OCI-LY3 (cell line): ENCODE measurements around the gene ULBP1.
A peak's percentile ranks its signal among the peaks of the same experiment; 100 is the strongest.

Experiments
- EZH2phosphoT487 ChIP-seq: fragments of 200-600 bp; shearing (Covaris generic); IDR thresholded peaks from 2 replicates; pipeline ENCODE4 v1.6.1; 2018; ENCODE audit warnings: antibody characterized with exemption, mixed run types, low read depth
- TF ChIP-seq, protein P1 (sequence below): fragments of 200-600, 300-600 bp; sonication (generic); IDR thresholded peaks from 2 replicates; pipeline ENCODE4 v1.5.1; 2014; ENCODE audit warnings: antibody characterized with exemption, low read length, low read depth

DNA sequence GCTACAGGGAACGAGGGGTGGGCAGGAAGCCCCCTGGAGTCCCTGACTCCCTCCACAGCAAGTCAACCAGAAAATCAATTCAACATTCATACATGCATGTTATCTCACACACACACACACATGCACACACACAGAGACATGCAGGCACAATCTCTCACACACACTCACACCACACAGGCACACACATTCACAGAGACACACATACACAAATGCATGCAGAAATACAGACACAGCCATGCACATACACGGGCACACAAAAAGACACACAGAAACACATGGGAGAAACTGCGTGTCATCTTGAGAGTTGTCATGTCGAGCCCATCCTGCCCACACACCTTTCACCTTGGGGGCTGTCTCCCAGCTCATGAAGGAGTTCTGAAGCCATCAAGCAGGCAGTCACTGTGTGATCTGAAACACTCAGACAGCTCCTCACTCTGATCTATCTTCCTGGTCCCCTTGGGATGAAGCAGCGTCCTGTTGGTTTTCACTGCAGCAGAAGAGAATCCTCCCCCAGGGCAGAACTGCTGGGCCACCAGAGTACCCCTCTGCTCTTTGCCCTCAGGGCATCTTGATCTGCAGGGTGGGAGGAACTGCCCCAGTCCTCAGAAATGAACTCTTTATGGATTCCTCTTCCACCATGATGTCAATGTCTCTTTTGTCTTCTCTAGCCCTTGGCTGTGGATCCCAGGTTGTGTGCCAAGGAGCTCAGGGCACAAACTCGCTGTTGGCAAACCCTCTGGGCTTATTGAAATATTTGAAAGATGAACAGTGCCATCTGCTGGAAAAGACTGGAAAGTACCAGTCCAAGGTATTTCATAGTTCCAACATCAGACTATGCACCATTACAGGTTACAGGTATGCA, 52.8 kb downstream of the ULBP1 start:
- TF ChIP-seq, protein P1, sequence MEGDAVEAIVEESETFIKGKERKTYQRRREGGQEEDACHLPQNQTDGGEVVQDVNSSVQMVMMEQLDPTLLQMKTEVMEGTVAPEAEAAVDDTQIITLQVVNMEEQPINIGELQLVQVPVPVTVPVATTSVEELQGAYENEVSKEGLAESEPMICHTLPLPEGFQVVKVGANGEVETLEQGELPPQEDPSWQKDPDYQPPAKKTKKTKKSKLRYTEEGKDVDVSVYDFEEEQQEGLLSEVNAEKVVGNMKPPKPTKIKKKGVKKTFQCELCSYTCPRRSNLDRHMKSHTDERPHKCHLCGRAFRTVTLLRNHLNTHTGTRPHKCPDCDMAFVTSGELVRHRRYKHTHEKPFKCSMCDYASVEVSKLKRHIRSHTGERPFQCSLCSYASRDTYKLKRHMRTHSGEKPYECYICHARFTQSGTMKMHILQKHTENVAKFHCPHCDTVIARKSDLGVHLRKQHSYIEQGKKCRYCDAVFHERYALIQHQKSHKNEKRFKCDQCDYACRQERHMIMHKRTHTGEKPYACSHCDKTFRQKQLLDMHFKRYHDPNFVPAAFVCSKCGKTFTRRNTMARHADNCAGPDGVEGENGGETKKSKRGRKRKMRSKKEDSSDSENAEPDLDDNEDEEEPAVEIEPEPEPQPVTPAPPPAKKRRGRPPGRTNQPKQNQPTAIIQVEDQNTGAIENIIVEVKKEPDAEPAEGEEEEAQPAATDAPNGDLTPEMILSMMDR: peak; percentile 55
- TF ChIP-seq EZH2phosphoT487: no peak
